Epithelial cell of prostate (primary cell): Measurements from ENCODE around the gene CCDC7.
A peak's percentile ranks its signal among the peaks of the same experiment; 100 is the strongest.
"Not testable (repeated sequence)": the region's sequence is repeated elsewhere in the genome, so short reads cannot be mapped to it uniquely, and the experiment has no call there.

Experiments used
- DNase-seq: peaks from one replicate; pipeline ENCODE4 v3.0.0-alpha.2; 2011; ENCODE audit warnings: low read depth, low spot score
- H3K27ac ChIP-seq: fragments of 450-650 bp; 2 replicates; pipeline ENCODE4 v1.5.1; 2017; ENCODE audit warnings: mild to moderate bottlenecking

Gene CCDC7

GRCh38 chr10:32540691-32541470, 94.9 kb downstream of the CCDC7 start:
- H3K27ac ChIP-seq, result no peak overlapping the region
- DNase-seq, result no peak

GRCh38 chr10:32548208-32548607, 102.3 kb downstream of the CCDC7 start:
- no peak for DNase-seq
- no peak overlapping the region for H3K27ac ChIP-seq

- DNase-seq, result no peak
- H3K27ac ChIP-seq, result no peak overlapping the region
Measured at GRCh38 chr10:32556783-32557395, 110.9 kb downstream of the CCDC7 start.

GRCh38 chr10:32562695-32563094, 116.8 kb downstream of the CCDC7 start:
- DNase-seq, H3K27ac ChIP-seq: not testable (repeated sequence)

- no peak overlapping the region for H3K27ac ChIP-seq
- peak; percentile 31 for DNase-seq
Measured at GRCh38 chr10:32577448-32577847, 131.5 kb downstream of the CCDC7 start.

- no peak for DNase-seq
Measured at GRCh38 chr10:32582946-32583345, 137.0 kb downstream of the CCDC7 start.

GRCh38 chr10:32598022-32598421, 152.1 kb downstream of the CCDC7 start:
- not testable (repeated sequence) for H3K27ac ChIP-seq, DNase-seq

More at GRCh38 chr10:32582946-32583345, 137.0 kb downstream of the CCDC7 start:
- H3K27ac ChIP-seq, result no peak overlapping the region

- DNase-seq, result no peak
- H3K27ac ChIP-seq, result no peak overlapping the region
Measured at GRCh38 chr10:32600317-32600716, 154.4 kb downstream of the CCDC7 start.

- DNase-seq, H3K27ac ChIP-seq: not testable (repeated sequence)
Measured at GRCh38 chr10:32601562-32601961, 155.6 kb downstream of the CCDC7 start.

- no peak overlapping the region for H3K27ac ChIP-seq
- no peak for DNase-seq
Measured at GRCh38 chr10:32605787-32606186, 159.8 kb downstream of the CCDC7 start.

- H3K27ac ChIP-seq, DNase-seq: not testable (repeated sequence)
Measured at GRCh38 chr10:32610543-32610942, 164.6 kb downstream of the CCDC7 start.

GRCh38 chr10:32616438-32616837, 170.5 kb downstream of the CCDC7 start:
- no peak overlapping the region for H3K27ac ChIP-seq
- no peak for DNase-seq

GRCh38 chr10:32618482-32618881, 172.5 kb downstream of the CCDC7 start:
- DNase-seq, result no peak
- H3K27ac ChIP-seq, result no peak overlapping the region

- no peak for DNase-seq
- H3K27ac ChIP-seq, result no peak overlapping the region
Measured at GRCh38 chr10:32621969-32622368, 176.0 kb downstream of the CCDC7 start.

GRCh38 chr10:32622409-32622808, 176.5 kb downstream of the CCDC7 start:
- no peak for DNase-seq

GRCh38 chr10:32627183-32627582, 181.2 kb downstream of the CCDC7 start:
- DNase-seq, result no peak
- H3K27ac ChIP-seq, result no peak overlapping the region

More at GRCh38 chr10:32622409-32622808, 176.5 kb downstream of the CCDC7 start:
- H3K27ac ChIP-seq, result no peak overlapping the region

- H3K27ac ChIP-seq, result no peak overlapping the region
- no peak for DNase-seq
Measured at GRCh38 chr10:32629910-32630309, 184.0 kb downstream of the CCDC7 start.

- no peak overlapping the region for H3K27ac ChIP-seq
- no peak for DNase-seq
Measured at GRCh38 chr10:32646535-32646934, 200.6 kb downstream of the CCDC7 start.

- DNase-seq, result no peak
- H3K27ac ChIP-seq, result no peak overlapping the region
Measured at GRCh38 chr10:32650246-32650655, 204.3 kb downstream of the CCDC7 start.

GRCh38 chr10:32657430-32657829, 211.5 kb downstream of the CCDC7 start:
- not testable (repeated sequence) for DNase-seq, H3K27ac ChIP-seq

- DNase-seq, result no peak
- H3K27ac ChIP-seq, result no peak overlapping the region
Measured at GRCh38 chr10:32661346-32661745, 215.4 kb downstream of the CCDC7 start.
